GM10248 (cell line): ENCODE measurements around the gene LRRC25.
A peak's percentile ranks its signal among the peaks of the same experiment; 100 is the strongest.

Experiments
- CTCF ChIA-PET: fragments of 300-600 bp; sonication (Branson Sonifier 250); formaldehyde crosslinking; extraction: SDS; loops from one replicate; lab custom pipeline; 2021; ENCODE audit warnings: antibody characterized with exemption; lab: Yijun Ruan, JAX
- POLR2A ChIA-PET: fragments of 350-650 bp; sonication (Branson Sonifier 250); formaldehyde crosslinking; extraction: SDS; loops from one replicate; lab custom pipeline; 2020; ENCODE audit warnings: antibody characterized with exemption; lab: Yijun Ruan, JAX
- DNase-seq: peaks from one replicate; pipeline ENCODE4 v3.0.0; 2012; ENCODE audit errors: extremely low spot score
- TF ChIP-seq, protein P1 (sequence below): IDR thresholded peaks from 2 replicates; pipeline ENCODE4 v1.5.1; 2012; ENCODE audit warnings: mild to moderate bottlenecking, low read depth; ENCODE audit errors: extremely low read depth, missing control alignments, control extremely low read depth

The LRRC25 gene

DNA sequence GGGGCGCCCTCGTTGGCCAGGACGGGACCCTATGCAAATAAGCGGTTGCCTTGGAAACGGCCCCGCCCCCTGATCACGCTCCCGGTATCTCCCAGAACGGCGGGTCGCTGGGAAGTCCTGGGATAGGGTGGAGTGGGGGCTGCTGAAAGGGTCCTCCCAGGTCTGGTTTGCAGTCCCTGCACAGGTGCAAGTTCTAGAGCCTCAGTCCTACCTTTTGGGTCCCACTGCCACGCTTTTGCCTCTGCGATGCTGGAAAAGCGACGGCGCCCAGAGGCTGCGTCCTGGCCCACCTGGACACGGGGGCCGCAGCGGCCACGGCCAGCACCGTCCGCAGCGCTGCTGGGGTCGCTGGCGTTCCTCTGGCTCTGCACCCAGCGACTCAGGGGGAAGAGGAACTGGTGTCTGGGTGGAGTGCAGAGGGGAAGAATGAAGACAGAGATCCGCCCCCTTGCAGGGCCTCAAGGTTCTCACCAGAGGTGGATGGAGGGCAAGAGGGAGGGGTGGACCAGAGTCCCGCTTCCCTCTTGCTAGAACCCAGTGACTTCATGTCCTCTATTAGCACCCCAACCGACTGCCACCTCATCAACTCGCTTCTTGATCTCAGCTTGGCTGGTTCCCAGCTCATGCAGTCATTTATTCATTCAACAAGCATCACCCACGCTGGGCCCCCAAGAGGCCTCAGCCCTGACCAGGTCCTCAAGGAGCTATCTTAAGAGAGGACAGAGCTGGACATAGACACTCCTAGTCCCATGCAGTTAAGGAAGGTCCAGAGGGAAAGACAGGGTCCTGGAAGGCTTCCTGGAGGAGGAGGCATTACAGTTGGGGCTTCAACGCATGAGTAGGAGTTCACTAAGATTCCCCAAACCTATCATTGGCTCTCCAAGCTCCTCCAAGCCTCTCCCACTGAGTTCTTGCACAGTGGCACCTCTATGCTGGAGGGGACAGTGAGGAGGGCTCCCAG, at the start of gene LRRC25:
Gene LRRC25 (minus strand): TSS at position 381 of the 961 bp plus-strand sequence. CDS start 659 bp downstream, outside the sequence.
- TF ChIP-seq, protein P1, sequence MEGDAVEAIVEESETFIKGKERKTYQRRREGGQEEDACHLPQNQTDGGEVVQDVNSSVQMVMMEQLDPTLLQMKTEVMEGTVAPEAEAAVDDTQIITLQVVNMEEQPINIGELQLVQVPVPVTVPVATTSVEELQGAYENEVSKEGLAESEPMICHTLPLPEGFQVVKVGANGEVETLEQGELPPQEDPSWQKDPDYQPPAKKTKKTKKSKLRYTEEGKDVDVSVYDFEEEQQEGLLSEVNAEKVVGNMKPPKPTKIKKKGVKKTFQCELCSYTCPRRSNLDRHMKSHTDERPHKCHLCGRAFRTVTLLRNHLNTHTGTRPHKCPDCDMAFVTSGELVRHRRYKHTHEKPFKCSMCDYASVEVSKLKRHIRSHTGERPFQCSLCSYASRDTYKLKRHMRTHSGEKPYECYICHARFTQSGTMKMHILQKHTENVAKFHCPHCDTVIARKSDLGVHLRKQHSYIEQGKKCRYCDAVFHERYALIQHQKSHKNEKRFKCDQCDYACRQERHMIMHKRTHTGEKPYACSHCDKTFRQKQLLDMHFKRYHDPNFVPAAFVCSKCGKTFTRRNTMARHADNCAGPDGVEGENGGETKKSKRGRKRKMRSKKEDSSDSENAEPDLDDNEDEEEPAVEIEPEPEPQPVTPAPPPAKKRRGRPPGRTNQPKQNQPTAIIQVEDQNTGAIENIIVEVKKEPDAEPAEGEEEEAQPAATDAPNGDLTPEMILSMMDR: no peak
- peak; percentile 77 for DNase-seq
- ChIA-PET CTCF (interaction anchor here (0.7 to 23.3 kb wide), 5 partner anchors 8 to 75 kb away, joined by 3 to 380 read pairs (median 3); partner anchors contain the start of genes GDF15 and SSBP4), POLR2A (interaction anchor here (0.5 to 1.6 kb wide), 2 partner anchors 12 to 116 kb away, joined by 4 read pairs; partner anchors contain the start of genes GDF15 and JUND)

- DNase-seq: no peak
- CTCF ChIA-PET: interaction anchor here (1.3 to 3.0 kb wide), 2 partner anchors 15 to 400 kb away, joined by 4 to 10 read pairs; no protein-coding TSS in a partner anchor
- POLR2A ChIA-PET: interaction anchor here (0.6 kb wide), 1 partner anchor 230 kb away, joined by 11 read pairs; no protein-coding TSS in a partner anchor
- TF ChIP-seq, protein P1: no peak
These were observed 49.5 kb upstream of the LRRC25 start for GRCh38 chr19:18446811-18447359.

DNA sequence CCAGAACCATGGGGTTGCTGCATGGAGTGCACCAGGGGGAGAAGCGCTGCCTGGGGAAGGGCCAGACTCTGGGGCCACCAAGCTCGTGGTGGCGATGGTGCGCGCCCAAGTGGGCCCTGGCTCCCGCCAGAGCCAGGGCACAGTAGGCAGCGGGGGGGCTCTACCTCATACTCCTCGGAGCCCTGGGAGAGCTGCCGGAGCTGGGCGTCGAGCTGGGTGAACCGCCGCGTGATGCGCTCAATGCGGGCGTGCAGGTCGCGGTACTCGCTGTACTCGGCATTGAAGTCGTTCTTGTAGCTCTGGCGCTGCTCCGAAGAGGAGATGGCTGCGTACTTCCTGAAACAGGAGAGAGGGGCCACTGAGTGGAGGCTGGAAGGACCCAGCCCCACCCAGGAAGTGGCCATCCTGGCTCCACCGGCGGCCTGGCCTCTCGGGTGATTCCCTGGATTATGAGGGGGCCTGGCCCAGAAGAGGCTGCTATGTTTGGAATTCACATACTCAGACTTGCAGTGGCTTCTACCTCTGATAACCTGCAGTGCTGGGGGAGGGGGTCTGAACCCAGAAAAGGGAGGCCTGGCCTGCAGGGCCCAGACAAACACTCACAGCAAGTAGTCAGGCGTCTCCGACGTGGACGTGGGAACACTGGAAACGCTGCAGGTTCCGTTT, 48.9 kb upstream of the LRRC25 start:
- POLR2A ChIA-PET: no interaction called here

GRCh38 chr19:18445262-18445948, 48.0 kb upstream of the LRRC25 start:
- ChIA-PET POLR2A (no interaction called here), CTCF (interaction anchor here (3.0 kb wide), 1 partner anchor 17 kb away, joined by 10 read pairs; no protein-coding TSS in a partner anchor)
- TF ChIP-seq, protein P1: no peak

More for the DNA sequence above, 48.9 kb upstream of the LRRC25 start:
- CTCF ChIA-PET: interaction anchor here (3.0 kb wide), 1 partner anchor 16 kb away, joined by 10 read pairs; no protein-coding TSS in a partner anchor
- no peak for DNase-seq
- TF ChIP-seq, protein P1: no peak

DNA sequence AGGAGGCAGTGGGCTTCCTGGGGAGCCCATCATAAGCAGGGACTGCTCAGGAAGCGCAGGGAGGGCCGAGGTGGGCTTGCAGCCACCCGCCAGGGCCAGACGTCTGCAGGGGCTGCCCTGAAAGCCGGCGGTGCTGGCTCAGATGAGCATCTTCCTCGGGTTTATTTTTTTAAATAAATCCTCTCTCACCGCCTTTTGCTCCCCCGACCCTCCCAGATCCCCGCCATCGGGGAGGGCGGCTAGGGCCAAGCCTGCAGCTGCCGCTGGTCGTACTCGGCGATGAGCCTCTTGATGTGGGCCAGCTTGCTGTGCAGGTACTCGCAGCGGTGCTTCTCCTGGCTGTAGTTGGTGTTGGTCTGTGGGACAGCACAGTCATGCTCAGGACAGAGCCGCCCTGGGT, 47.1 kb upstream of the LRRC25 start:
- CTCF ChIA-PET: interaction anchor here (3.0 kb wide), 1 partner anchor 18 kb away, joined by 10 read pairs; no protein-coding TSS in a partner anchor
- POLR2A ChIA-PET: no interaction called here
- TF ChIP-seq, protein P1: no peak

More at GRCh38 chr19:18445262-18445948, 48.0 kb upstream of the LRRC25 start:
- no peak for DNase-seq

More for the DNA sequence above, 47.1 kb upstream of the LRRC25 start:
- DNase-seq: no peak
